ENCODE data around the gene LHFPL2.

DNA sequence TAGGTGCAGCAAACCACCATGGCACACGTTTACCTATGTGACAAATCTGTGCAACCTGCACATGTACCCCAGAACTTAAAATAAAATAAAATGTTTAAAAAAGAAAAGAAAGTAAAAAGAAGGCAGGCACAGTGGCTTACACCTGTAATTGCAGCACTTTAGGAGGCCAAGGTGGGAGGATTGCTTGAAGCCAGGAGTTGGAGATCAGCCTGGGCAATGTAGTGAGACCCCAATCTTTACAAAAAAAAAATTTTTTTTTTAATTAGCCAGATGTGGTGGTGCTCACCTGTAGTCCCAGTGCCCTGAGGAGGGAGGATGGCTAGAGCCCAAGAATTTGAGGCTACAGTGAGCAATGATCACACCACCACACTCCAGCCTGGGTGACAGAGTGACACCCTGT is 12.5 kb upstream of the LHFPL2 start:
- no peak for TF ChIP-seq CTCF (IDR thresholded peaks at IDR 0.05)
- TF ChIP-seq POLR2A (IDR thresholded peaks at IDR 0.05) = no peak
- TF ChIP-seq EP300 (IDR thresholded peaks at IDR 0.05; ENCODE audit: low read depth) = no peak

All from transverse colon (tissue), 3 donors.